ENCODE results near the gene FNDC7.
A peak's percentile ranks its signal among the peaks of the same experiment; 100 is the strongest.

Gene FNDC7

DNA sequence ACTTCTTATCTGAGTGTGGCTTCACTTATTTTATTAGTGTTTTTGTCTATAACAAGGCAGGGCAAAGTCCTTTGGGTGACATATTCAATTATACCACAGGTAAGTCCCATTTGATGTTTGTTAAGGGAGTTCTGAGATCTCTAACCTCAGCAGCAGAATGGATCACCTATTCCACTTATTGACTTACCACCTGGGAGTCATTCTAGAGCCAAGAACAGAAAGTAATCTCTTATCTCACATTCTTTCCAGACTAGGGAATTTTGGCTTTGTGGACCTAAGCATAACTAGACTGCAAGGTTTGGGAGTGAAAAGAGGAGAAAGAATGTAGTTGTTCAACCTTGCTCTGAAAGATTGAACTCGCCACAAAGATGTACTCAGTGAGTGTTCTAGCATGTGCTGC, 13.2 kb downstream of the FNDC7 start:
- DNase-seq (ENCODE audit: low read depth), result no peak
- TF ChIP-seq CTCF (conservative IDR thresholded peaks at IDR 0.05; ENCODE audit: low read length), result no peak
- no peak overlapping the region for H3K4me3 ChIP-seq (ENCODE audit: low read length)

GRCh38 chr1:108728327-108728923, 15.7 kb downstream of the FNDC7 start:
- no peak for DNase-seq (ENCODE audit: low read depth)
- TF ChIP-seq CTCF (conservative IDR thresholded peaks at IDR 0.05; ENCODE audit: low read length), result no peak
- H3K4me3 ChIP-seq (ENCODE audit: low read length), result no peak overlapping the region

DNA sequence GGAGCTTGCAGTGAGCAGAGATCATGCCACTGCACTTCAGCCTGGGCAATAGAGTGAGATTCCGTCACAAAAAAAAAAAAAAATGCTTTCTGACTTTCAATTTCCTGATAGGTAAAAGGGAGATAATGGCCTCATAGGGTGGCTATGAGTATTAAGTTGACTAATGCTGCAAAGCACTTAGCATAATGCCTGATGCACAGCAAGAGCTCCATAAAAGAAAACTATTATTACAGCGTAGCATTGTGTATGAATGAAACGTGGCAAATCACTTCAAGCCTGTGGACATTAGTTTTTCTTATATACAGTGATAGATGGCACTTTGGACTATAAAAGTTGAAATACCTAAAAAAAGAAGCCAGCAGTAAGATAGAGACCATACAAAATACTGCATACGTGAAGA, 16.8 kb downstream of the FNDC7 start:
- DNase-seq (ENCODE audit: low read depth), result no peak
- no peak overlapping the region for H3K4me3 ChIP-seq (ENCODE audit: low read length)
- TF ChIP-seq CTCF (conservative IDR thresholded peaks at IDR 0.05; ENCODE audit: low read length), result no peak

DNA sequence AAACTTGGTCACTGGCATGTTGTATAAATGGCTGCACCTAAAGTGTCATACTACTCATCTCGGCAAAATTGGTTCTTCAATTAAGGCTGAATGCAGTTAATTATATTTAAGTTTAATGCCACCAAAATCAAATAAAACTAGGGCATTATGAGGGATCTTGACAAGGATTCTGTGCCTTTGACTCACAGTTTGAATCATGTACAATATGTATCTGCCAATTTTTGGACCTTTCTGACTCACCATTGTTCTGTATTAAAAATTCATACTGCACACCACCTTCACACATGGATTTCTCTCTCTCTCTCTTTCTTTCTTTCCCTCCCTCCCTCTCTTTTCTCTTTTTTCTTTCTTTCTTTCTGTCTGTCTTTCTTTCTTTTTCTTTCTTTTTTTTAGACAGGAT, 19.7 kb downstream of the FNDC7 start:
- no peak overlapping the region for H3K4me3 ChIP-seq (ENCODE audit: low read length)
- TF ChIP-seq CTCF (conservative IDR thresholded peaks at IDR 0.05; ENCODE audit: low read length), result no peak
- no peak for DNase-seq (ENCODE audit: low read depth)

DNA sequence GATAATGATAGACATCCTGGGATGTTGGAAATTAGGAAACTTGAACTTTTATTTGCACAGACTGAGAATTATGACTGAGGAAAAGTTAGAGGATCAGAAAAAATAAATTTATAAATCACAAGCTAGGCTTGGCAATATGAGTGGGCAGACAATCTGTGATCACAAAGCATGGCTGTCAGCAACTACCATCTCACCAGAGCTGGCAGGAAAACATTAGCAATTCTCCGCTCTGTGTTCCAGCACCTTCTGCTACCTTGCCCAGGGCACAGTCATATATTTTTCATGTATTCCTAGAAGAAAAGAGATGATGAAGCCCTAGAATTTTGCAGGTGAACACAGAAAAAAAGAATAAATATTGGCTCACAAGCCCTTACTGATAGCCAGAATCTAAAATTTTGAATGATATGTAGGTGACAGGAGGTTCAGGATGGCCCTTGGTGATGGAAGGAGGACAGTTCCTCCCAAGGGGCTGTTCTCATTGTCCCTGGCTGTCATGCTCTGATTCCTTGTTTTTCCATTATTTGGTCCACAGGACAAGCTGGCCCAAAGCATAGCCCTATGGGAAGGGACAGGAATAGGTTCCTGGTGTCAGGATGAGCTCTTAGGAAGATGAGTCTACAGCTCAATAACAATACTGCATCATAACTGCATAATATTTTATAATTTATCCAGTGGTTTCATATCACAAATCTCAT, 21.6 kb downstream of the FNDC7 start:
- H3K4me3 ChIP-seq (ENCODE audit: low read length), result no peak overlapping the region
- no peak for TF ChIP-seq CTCF (conservative IDR thresholded peaks at IDR 0.05; ENCODE audit: low read length)
- DNase-seq (ENCODE audit: low read depth), result no peak

GRCh38 chr1:108742253-108742652, 29.5 kb downstream of the FNDC7 start:
- TF ChIP-seq CTCF (conservative IDR thresholded peaks at IDR 0.05; ENCODE audit: low read length), result no peak
- peak; percentile 1 for DNase-seq (ENCODE audit: low read depth)
- H3K4me3 ChIP-seq (ENCODE audit: low read length), result no peak overlapping the region

DNA sequence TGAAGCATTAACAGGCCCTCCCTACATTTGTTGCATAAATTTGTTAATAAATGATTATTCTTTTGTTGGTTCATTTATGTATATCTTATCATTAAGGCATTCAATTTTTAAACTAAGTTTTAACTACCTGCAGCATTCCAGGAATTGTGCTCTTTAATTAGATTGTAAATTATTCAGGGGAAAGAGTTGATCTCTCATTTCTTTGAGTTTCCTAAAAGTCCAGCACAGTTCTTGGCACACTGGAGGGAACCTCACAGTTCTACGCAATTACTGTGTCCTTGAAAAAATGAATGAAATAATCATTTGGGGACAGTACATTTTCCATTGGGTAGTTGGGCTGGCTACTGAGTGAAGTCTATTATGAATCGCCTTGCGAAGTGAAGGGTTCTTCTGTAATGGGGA, 33.3 kb downstream of the FNDC7 start:
- TF ChIP-seq CTCF (conservative IDR thresholded peaks at IDR 0.05; ENCODE audit: low read length), result no peak
- H3K4me3 ChIP-seq (ENCODE audit: low read length), result peak overlapping the region; percentile 16; the same call in 1 of the 2 replicates
- DNase-seq (ENCODE audit: low read depth), result no peak

All from AG10803 (cell line).